ENCODE measurements around the gene CYP4V2.

GRCh38 chr4:186226521-186227189 is 35.3 kb downstream of the CYP4V2 start:
- TF ChIP-seq CTCF (IDR thresholded peaks at IDR 0.05) (no peak), POLR2A (IDR thresholded peaks at IDR 0.05) (no peak)
